ENCODE results near the gene DEXI. TPM values are rescaled to one million over a fixed set of nuclear protein-coding genes. Genes with fewer than 3 reads are reported as not detected.

The DEXI gene
- total RNA-seq, 4 donors from 2014 or later, result 56.8 to 71.5 (median 64.5) TPM

DNA sequence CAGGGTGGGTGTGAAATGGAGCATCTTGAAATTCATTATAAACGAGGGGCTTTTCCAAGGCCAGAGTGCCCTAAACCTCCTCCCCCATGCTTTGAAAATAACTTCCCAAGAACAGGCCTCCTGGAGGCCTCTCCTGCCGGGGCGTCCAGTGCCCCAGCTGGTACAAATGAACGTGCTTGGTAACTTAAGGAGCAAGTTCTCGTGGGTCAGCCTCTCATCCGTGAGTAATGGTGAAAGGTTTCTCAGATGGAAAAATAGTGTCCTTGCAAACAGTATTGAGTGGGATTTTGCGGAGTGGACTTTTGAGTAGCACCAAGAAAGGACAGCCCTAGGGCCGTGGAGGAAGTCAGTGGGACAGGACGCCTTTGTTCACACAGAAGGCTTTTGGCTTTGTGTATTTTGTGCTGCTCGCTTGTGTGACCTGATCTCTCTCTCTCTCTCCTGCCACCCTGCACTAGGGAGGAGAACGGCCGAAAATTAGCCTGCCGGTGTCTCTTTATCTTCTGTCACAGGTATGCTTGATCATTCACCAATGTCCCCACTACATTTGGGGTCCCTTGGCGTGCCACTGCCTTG is 36.7 kb upstream of the DEXI start:
- TF ChIP-seq CTCF (IDR thresholded peaks at IDR 0.05), result no peak
- no peak for ATAC-seq (ENCODE audit: low FRiP score)
- DNase-seq (ENCODE audit: low spot score), result no peak

DNA sequence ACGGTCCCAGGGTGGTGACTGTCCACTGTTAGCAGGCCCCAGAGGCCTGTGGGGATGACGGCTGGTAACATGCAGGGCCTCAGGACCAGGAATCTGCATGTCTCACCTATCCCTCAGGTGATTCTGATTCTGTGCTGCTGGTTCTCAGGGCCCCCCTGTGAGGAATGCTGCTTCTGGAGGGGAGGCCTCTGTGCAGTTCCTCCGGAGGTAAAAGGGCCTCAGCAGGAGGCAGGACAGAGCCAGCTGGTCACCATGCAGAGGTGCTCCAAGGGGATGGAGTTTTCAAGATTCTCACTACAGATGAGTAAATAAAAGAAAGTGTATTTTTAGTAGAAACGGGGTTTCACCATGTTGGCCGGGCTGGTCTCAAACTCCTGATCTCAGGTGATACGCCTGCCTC is 35.9 kb upstream of the DEXI start:
- no peak for TF ChIP-seq CTCF (IDR thresholded peaks at IDR 0.05)
- ATAC-seq (ENCODE audit: low FRiP score) (no peak), DNase-seq (ENCODE audit: low spot score) (no peak)

- ATAC-seq (ENCODE audit: low FRiP score) (no peak), DNase-seq (ENCODE audit: low spot score) (no peak)
- no peak for TF ChIP-seq CTCF (IDR thresholded peaks at IDR 0.05)
Measured at GRCh38 chr16:10976634-10977033, 34.4 kb upstream of the DEXI start.

- no peak for TF ChIP-seq CTCF (IDR thresholded peaks at IDR 0.05)
- no peak for ATAC-seq (ENCODE audit: low FRiP score)
- no peak for DNase-seq (ENCODE audit: low spot score)
Measured at GRCh38 chr16:10972819-10973464, 30.7 kb upstream of the DEXI start.

DNA sequence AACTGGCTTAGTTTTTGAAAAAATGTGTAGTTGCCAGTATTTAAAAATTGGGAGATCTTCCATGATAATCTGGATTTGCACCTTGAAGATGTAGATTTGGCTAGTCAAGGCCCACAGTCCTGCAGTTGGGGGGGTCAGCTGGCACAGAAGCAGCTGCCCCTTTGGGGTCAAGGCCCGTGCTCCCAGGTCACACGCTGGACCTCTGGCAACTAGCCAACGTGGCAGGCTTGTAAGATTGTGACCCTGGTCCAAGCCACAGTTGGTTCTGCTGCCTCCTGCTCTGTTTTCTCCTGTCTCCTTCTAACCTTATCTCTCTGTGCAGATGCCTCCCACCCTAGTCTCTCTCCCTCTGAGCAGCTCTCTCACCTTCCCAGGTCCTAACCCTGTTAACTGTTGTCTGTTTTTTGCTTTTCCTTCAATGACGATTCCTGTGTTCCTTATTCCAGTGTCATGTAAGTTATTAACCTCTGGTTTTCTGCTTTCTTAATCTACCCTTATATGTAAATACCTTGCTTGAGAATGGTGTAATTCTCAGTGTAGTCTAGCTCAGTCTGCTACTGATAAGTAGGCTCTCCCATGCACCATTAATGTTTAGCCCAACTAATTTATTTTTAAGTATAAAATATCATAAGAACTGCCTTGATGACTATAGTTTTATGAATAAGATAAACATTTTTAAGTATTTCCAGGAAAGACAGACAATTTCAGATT is 30.0 kb upstream of the DEXI start:
- DNase-seq (ENCODE audit: low spot score) (no peak), ATAC-seq (ENCODE audit: low FRiP score) (no peak)
- no peak for TF ChIP-seq CTCF (IDR thresholded peaks at IDR 0.05)

- DNase-seq (ENCODE audit: low spot score) (no peak), ATAC-seq (ENCODE audit: low FRiP score) (no peak)
- peak in 2 of 3 donors; percentile 31 to 62 for TF ChIP-seq CTCF (IDR thresholded peaks at IDR 0.05)
Measured at GRCh38 chr16:10971560-10971961, 29.3 kb upstream of the DEXI start.

Measured in omental fat pad (tissue), 4 donors.